ENCODE data around the gene TWIST1.

TWIST1 gene

GRCh38 chr7:19097165-19098055 is 20.0 kb downstream of the TWIST1 start:
- Histone ChIP-seq H3K27me3 (peaks cover 43% of the 10 kb centered on the region), H3K27ac (no peak overlapping the region), H3K4me1 (ENCODE audit: control insufficient read depth in 1 of 2, insufficient read depth in 1 of 2, low read depth in 1 of 2, low read length in 1 of 2) (no peaks in the 10 kb centered on the region), H3K9me3 (no peaks in the 10 kb centered on the region), H3K4me3 (ENCODE audit: low read depth in 1 of 2, low read length in 1 of 2) (no peak overlapping the region), H3K36me3 (no peaks in the 10 kb centered on the region)
- no peak for TF ChIP-seq CTCF (IDR thresholded peaks at IDR 0.05)

- no peak for TF ChIP-seq CTCF (IDR thresholded peaks at IDR 0.05)
- no peak overlapping the region for H3K27ac ChIP-seq
- no peaks in the 10 kb centered on the region for H3K36me3 ChIP-seq
- peaks cover 28% of the 10 kb centered on the region for H3K27me3 ChIP-seq
- H3K4me1 ChIP-seq (ENCODE audit: control insufficient read depth in 1 of 2, insufficient read depth in 1 of 2, low read depth in 1 of 2, low read length in 1 of 2): no peaks in the 10 kb centered on the region
- no peaks in the 10 kb centered on the region for H3K9me3 ChIP-seq
- H3K4me3 ChIP-seq (ENCODE audit: low read depth in 1 of 2, low read length in 1 of 2): no peak overlapping the region
These were observed 22.0 kb downstream of the TWIST1 start for GRCh38 chr7:19095353-19095860.

GRCh38 chr7:19094598-19095352 is 22.7 kb downstream of the TWIST1 start:
- H3K4me3 ChIP-seq (ENCODE audit: low read depth in 1 of 2, low read length in 1 of 2): no peak overlapping the region
- H3K4me1 ChIP-seq (ENCODE audit: control insufficient read depth in 1 of 2, insufficient read depth in 1 of 2, low read depth in 1 of 2, low read length in 1 of 2): no peaks in the 10 kb centered on the region
- no peaks in the 10 kb centered on the region for H3K36me3 ChIP-seq
- no peaks in the 10 kb centered on the region for H3K9me3 ChIP-seq
- no peak for TF ChIP-seq CTCF (IDR thresholded peaks at IDR 0.05)
- peaks cover 28% of the 10 kb centered on the region for H3K27me3 ChIP-seq
- no peak overlapping the region for H3K27ac ChIP-seq

- no peak for TF ChIP-seq CTCF (IDR thresholded peaks at IDR 0.05)
- H3K9me3 ChIP-seq: no peaks in the 10 kb centered on the region
- H3K4me1 ChIP-seq (ENCODE audit: control insufficient read depth in 1 of 2, insufficient read depth in 1 of 2, low read depth in 1 of 2, low read length in 1 of 2): no peaks in the 10 kb centered on the region
- no peak overlapping the region for H3K4me3 ChIP-seq (ENCODE audit: low read depth in 1 of 2, low read length in 1 of 2)
- H3K36me3 ChIP-seq: no peaks in the 10 kb centered on the region
- H3K27ac ChIP-seq: no peak overlapping the region
- peaks cover 26% of the 10 kb centered on the region for H3K27me3 ChIP-seq
These were observed 23.3 kb downstream of the TWIST1 start for GRCh38 chr7:19094138-19094537.

- Histone ChIP-seq H3K4me1 (ENCODE audit: control insufficient read depth in 1 of 2, insufficient read depth in 1 of 2, low read depth in 1 of 2, low read length in 1 of 2) (no peaks in the 10 kb centered on the region), H3K36me3 (no peaks in the 10 kb centered on the region), H3K4me3 (ENCODE audit: low read depth in 1 of 2, low read length in 1 of 2) (no peak overlapping the region), H3K9me3 (no peaks in the 10 kb centered on the region), H3K27me3 (peaks cover 6% of the 10 kb centered on the region), H3K27ac (no peak overlapping the region)
- TF ChIP-seq CTCF (IDR thresholded peaks at IDR 0.05): no peak
These were observed 25.8 kb downstream of the TWIST1 start for GRCh38 chr7:19091550-19092200.
